GM12878 (cell line): ENCODE measurements around the gene GBGT1.

ENCODE experiments used
- EP300 ChIP-seq, 2 experiments: fragments of 150-350 bp in 1 of 2; IDR thresholded peaks; 2 replicates each; pipeline ENCODE4 v1.6.1; 2011 to 2012; ENCODE audit warnings: low read depth in 2 of 2, low read length in 2 of 2, borderline replicate concordance in 1 of 2, improper control_type of control experiment in 1 of 2, inconsistent platforms in 1 of 2; ENCODE audit not compliant: control insufficient read depth in 1 of 2
- PML ChIP-seq: IDR thresholded peaks from 2 replicates; pipeline ENCODE4 v1.6.1; 2012; ENCODE audit warnings: low read length, inconsistent platforms
- TF ChIP-seq, protein P1 (sequence below): fragments of 450-650 bp; IDR thresholded peaks from 2 replicates; pipeline ENCODE4 v1.6.1; 2016; ENCODE audit warnings: mild to moderate bottlenecking
- TF ChIP-seq, protein P2 (sequence below): fragments of 150-350 bp; IDR thresholded peaks from 2 replicates; pipeline ENCODE4 v1.6.1; 2016; ENCODE audit warnings: low read depth, low read length
- TF ChIP-seq, protein P3 (sequence below), 3 experiments: IDR thresholded peaks in 2 of 3; conservative IDR thresholded peaks in 1 of 3; 2 replicates each; pipeline ENCODE4 v1.5.1; 2011; ENCODE audit warnings: low read depth in 3 of 3, low read length in 3 of 3, mild to moderate bottlenecking in 3 of 3, control low read depth in 2 of 3, moderate library complexity in 2 of 3, inconsistent platforms in 1 of 3, mixed read lengths in 1 of 3; ENCODE audit not compliant: control insufficient read depth in 2 of 3, insufficient read depth in 1 of 3; ENCODE audit errors: extremely low read depth in 1 of 3

DNA sequence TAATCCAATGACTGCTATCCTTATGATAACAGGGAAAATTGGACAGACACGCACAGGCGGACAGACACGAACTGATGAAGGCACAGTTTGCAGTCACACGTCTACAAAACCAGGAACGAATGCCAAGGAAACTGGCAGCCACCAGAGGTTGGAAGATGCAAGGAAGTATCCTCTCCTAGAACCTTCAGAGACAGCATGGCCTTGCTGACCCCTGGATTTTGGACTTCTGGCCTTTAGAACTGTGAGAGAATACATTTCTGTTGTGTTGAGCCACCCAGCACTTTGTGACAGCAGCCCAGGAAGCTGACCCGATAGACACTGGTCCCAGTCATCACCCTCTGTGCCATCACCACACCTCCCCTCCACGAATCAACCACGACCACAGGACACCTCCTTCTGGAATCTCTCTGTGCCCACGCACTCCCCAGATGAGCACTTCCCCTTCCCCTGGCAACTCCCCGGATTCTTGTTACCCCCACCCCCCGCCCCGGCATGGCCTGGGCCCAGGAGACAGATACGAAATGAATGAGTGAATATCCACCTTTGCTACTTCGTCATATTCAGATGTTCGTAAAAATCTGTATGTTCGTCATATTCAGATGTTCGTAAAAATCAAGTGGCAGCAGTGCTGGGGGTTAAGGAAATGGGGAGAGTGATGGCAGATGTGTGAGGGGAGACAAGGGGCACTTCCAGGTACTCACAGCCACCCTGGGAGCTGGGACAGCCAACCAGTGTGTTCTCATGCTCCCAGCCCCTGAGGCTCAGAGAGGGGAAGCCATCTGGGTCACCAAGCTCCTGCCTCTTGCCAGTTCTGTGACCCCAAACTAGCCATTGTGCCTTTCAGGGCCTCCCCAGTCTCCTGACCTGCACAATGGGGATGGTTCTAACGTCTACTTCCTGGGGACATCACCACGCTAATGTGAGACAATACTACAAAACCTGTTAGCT lies 18.5 kb downstream of the GBGT1 start:
- TF ChIP-seq, protein P1, sequence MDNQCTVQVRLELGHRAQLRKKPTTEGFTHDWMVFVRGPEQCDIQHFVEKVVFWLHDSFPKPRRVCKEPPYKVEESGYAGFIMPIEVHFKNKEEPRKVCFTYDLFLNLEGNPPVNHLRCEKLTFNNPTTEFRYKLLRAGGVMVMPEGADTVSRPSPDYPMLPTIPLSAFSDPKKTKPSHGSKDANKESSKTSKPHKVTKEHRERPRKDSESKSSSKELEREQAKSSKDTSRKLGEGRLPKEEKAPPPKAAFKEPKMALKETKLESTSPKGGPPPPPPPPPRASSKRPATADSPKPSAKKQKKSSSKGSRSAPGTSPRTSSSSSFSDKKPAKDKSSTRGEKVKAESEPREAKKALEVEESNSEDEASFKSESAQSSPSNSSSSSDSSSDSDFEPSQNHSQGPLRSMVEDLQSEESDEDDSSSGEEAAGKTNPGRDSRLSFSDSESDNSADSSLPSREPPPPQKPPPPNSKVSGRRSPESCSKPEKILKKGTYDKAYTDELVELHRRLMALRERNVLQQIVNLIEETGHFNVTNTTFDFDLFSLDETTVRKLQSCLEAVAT: no peak
- TF ChIP-seq, protein P2, sequence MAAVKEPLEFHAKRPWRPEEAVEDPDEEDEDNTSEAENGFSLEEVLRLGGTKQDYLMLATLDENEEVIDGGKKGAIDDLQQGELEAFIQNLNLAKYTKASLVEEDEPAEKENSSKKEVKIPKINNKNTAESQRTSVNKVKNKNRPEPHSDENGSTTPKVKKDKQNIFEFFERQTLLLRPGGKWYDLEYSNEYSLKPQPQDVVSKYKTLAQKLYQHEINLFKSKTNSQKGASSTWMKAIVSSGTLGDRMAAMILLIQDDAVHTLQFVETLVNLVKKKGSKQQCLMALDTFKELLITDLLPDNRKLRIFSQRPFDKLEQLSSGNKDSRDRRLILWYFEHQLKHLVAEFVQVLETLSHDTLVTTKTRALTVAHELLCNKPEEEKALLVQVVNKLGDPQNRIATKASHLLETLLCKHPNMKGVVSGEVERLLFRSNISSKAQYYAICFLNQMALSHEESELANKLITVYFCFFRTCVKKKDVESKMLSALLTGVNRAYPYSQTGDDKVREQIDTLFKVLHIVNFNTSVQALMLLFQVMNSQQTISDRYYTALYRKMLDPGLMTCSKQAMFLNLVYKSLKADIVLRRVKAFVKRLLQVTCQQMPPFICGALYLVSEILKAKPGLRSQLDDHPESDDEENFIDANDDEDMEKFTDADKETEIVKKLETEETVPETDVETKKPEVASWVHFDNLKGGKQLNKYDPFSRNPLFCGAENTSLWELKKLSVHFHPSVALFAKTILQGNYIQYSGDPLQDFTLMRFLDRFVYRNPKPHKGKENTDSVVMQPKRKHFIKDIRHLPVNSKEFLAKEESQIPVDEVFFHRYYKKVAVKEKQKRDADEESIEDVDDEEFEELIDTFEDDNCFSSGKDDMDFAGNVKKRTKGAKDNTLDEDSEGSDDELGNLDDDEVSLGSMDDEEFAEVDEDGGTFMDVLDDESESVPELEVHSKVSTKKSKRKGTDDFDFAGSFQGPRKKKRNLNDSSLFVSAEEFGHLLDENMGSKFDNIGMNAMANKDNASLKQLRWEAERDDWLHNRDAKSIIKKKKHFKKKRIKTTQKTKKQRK: no peak
- TF ChIP-seq PML (no peak), EP300 (IDR thresholded peaks at IDR 0.05; ENCODE audit: borderline replicate concordance in 1 of 2, control insufficient read depth in 1 of 2, low read depth in 2 of 2, low read length in 2 of 2) (no peak)
- TF ChIP-seq, protein P3, sequence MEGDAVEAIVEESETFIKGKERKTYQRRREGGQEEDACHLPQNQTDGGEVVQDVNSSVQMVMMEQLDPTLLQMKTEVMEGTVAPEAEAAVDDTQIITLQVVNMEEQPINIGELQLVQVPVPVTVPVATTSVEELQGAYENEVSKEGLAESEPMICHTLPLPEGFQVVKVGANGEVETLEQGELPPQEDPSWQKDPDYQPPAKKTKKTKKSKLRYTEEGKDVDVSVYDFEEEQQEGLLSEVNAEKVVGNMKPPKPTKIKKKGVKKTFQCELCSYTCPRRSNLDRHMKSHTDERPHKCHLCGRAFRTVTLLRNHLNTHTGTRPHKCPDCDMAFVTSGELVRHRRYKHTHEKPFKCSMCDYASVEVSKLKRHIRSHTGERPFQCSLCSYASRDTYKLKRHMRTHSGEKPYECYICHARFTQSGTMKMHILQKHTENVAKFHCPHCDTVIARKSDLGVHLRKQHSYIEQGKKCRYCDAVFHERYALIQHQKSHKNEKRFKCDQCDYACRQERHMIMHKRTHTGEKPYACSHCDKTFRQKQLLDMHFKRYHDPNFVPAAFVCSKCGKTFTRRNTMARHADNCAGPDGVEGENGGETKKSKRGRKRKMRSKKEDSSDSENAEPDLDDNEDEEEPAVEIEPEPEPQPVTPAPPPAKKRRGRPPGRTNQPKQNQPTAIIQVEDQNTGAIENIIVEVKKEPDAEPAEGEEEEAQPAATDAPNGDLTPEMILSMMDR (IDR thresholded peaks at IDR 0.05 in 2 of 3, conservative IDR thresholded peaks at IDR 0.05 in 1 of 3; ENCODE audit: control insufficient read depth in 2 of 3, extremely low read depth in 1 of 3, insufficient read depth in 1 of 3, low read depth in 3 of 3, low read length in 3 of 3): no peak
